ENCODE measurements around the gene DIPK1A.

DIPK1A gene

DNA sequence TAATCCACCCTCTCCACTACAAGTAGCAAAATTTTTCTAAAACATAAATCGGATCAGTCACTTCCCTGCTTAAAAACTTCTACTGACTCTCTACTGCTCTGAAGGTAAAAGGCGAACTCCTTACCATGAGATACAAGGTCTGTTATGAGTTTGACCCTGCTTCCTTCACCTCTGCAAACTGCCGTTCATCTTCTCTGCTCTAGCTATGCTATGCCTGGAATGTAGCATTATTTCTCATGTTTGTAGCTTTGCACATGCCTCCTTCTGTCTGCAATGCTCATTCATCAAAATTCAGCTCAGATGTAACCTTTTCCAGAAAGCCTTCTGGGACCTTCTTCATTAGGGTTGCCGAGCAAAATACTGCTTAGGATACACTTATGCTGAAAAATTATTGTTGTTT is 98.7 kb downstream of the DIPK1A start:
- DNase-seq (ENCODE audit: extremely low spot score) = no peak
- TF ChIP-seq, protein P1, sequence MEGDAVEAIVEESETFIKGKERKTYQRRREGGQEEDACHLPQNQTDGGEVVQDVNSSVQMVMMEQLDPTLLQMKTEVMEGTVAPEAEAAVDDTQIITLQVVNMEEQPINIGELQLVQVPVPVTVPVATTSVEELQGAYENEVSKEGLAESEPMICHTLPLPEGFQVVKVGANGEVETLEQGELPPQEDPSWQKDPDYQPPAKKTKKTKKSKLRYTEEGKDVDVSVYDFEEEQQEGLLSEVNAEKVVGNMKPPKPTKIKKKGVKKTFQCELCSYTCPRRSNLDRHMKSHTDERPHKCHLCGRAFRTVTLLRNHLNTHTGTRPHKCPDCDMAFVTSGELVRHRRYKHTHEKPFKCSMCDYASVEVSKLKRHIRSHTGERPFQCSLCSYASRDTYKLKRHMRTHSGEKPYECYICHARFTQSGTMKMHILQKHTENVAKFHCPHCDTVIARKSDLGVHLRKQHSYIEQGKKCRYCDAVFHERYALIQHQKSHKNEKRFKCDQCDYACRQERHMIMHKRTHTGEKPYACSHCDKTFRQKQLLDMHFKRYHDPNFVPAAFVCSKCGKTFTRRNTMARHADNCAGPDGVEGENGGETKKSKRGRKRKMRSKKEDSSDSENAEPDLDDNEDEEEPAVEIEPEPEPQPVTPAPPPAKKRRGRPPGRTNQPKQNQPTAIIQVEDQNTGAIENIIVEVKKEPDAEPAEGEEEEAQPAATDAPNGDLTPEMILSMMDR (IDR thresholded peaks at IDR 0.05; ENCODE audit: control extremely low read depth, extremely low read depth, low read depth, missing control alignments) = no peak
- ChIA-PET POLR2A (no interaction called here), CTCF (interaction anchor here (1.1 to 9.1 kb wide), 5 partner anchors 38 to 138 kb away, joined by 3 to 166 read pairs (median 4); partner anchors contain the start of gene DIPK1A)

DNA sequence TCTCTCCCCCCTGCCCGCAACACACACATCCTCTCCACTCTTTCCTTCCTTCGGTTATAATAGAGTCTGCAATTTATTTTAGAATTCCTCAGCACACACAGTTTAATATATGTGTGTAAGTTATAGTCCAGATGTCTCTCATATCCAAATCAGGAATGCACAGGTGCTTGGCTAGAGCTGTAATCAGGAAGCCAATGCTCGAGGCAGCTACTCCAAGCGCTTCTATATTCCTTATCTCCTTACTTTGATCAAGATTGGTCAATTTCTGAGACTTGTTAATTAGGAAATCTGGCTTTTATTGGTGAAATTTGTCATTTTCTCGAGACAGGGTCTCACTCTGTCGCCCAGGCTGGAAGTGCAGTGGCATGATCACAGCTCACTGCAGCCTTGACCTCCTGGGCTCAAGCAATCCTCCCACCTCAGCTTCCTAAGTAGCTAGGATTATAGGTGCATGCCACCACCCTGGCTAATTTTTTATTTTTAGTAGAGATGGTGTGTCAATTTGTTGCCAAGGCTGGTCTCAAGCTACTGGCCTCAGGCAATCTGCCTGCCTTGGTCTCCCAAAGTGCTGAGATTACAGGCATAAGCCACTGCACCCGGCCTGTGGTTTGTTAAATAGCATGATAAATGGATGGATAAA is 101.7 kb downstream of the DIPK1A start:
- POLR2A ChIA-PET = interaction anchor here (1.3 kb wide), 1 partner anchor 25 kb away, joined by 3 read pairs; no protein-coding TSS in a partner anchor
- TF ChIP-seq, protein P1 (IDR thresholded peaks at IDR 0.05; ENCODE audit: control extremely low read depth, extremely low read depth, low read depth, missing control alignments) = no peak
- CTCF ChIA-PET = interaction anchor here (0.7 to 9.1 kb wide), 51 partner anchors 9 to 220 kb away, joined by 3 to 166 read pairs (median 6); partner anchors contain the start of genes DIPK1A, MTF2 and RPL5
- no peak for DNase-seq (ENCODE audit: extremely low spot score)

DNA sequence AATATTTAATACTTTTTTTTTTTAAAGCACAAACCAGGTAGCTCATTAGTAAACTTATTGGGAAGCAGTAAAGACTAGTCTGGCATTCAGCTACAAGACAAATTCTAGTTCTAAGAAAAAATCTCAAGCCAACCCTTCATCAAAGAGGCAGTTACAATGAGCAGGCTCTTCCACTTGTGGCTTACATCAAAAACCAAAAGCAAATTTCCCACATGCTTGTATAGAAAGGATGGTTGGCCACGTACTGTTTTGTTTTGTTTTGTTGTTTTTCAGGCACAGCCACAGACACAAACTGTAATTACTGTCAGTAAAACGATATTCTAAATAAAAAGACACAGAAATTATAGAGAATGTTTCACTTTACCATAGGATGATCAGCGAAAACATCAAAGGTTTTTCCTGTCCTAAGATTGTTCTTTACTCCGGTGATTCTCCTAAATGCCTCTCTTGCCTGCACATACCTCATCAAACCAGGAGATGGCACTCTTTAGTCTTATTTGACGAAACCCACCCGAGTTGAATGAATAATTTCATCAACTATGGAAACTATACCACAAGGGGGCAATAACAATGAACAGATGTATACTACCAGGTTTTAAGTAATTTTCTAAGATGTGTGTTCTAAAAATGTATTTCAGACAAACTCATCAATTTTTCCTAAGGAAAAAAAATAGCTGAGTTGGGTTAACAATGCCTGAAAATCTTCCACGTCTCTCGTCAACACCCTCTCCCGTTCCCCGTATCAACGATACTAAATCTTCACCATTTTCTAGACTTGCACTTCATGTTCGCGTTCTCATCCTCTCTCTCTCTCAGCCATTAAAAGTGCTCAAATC is 102.5 kb downstream of the DIPK1A start:
- ChIA-PET CTCF (interaction anchor here (0.7 to 9.1 kb wide), 68 partner anchors 9 to 259 kb away, joined by 3 to 166 read pairs (median 6); partner anchors contain the start of genes DIPK1A, MTF2 and RPL5), POLR2A (interaction anchor here (0.6 to 1.3 kb wide), 2 partner anchors 10 to 24 kb away, joined by 3 to 5 read pairs; no protein-coding TSS in a partner anchor)
- peak; percentile 68 for DNase-seq (ENCODE audit: extremely low spot score)
- TF ChIP-seq, protein P1 (IDR thresholded peaks at IDR 0.05; ENCODE audit: control extremely low read depth, extremely low read depth, low read depth, missing control alignments) = peak; percentile 90

DNA sequence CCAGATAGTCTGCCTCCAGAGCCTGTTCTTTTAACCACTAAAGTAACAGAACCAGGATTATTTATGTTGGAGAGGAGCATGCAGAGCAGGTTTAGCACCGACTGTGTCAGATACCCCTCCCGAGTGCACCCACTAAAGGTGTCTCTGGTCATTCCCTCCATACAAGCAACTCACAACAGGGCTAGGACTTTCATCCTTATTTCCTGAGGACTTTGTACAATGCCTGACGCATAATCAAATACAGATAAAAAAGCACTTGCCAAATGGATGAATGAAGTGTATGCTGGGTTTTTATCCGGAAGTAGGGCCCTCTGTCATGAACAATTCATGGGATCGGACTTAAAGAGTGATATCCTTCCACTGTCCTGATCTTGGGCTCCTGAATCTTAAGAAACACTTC is 103.4 kb downstream of the DIPK1A start:
- POLR2A ChIA-PET = no interaction called here
- CTCF ChIA-PET = interaction anchor here (0.7 to 9.1 kb wide), 40 partner anchors 8 to 260 kb away, joined by 3 to 166 read pairs (median 6); partner anchors contain the start of genes DIPK1A, MTF2 and RPL5
- TF ChIP-seq, protein P1 (IDR thresholded peaks at IDR 0.05; ENCODE audit: control extremely low read depth, extremely low read depth, low read depth, missing control alignments) = no peak
- DNase-seq (ENCODE audit: extremely low spot score) = no peak

DNA sequence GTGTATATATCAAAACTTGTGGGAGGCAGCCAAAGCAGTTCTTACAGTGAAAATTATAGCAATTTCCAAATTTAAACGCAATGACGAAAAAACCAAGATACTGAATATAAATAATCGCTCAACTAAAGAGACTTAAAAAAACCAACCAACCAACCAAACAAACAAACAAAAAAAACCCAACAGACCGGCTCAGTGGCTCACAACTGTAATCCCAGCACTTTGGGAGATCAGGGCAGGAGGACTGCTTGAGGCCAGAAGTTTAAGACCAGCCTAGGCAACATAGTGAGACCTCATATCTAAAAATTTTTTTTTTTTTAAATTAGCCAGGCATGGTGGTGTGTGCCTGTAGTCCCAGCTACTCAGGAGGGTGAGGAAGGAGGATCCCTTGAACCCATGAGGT is 106.0 kb downstream of the DIPK1A start:
- ChIA-PET POLR2A (interaction anchor here (0.5 to 0.6 kb wide), 2 partner anchors 9 to 12 kb away, joined by 3 to 5 read pairs; no protein-coding TSS in a partner anchor), CTCF (interaction anchor here (1.0 to 9.1 kb wide), 6 partner anchors 14 to 207 kb away, joined by 3 to 166 read pairs (median 6); partner anchors contain the start of gene DIPK1A)
- no peak for DNase-seq (ENCODE audit: extremely low spot score)
- TF ChIP-seq, protein P1 (IDR thresholded peaks at IDR 0.05; ENCODE audit: control extremely low read depth, extremely low read depth, low read depth, missing control alignments) = no peak
